Mesendoderm (in vitro differentiated cells): ENCODE data around the gene TFDP2.

Experiments used
- DNase-seq: peaks from one replicate; pipeline ENCODE4 v3.0.0; 2013
- H2AK5ac ChIP-seq: 2 replicates; pipeline ENCODE4 v1.6.1; 2013; ENCODE audit warnings: low read length, inconsistent platforms
- H2BK120ac ChIP-seq: 2 replicates; pipeline ENCODE4 v1.6.1; 2013; ENCODE audit warnings: low read depth, mild to moderate bottlenecking, low read length, moderate library complexity, mixed read lengths
- H2BK15ac ChIP-seq: replicated peaks from 2 replicates; pipeline ENCODE4 v1.6.1; 2013; ENCODE audit warnings: low read depth, mild to moderate bottlenecking, moderate library complexity
- H2BK5ac ChIP-seq: 2 replicates; pipeline ENCODE4 v1.6.1; 2013; ENCODE audit warnings: low read length, inconsistent platforms
- H3K18ac ChIP-seq: 2 replicates; pipeline ENCODE4 v1.6.1; 2013; ENCODE audit warnings: mild to moderate bottlenecking, low read length, mixed read lengths
- H3K23ac ChIP-seq: one replicate; pipeline ENCODE4 v1.6.1; 2013; ENCODE audit warnings: low read length
- H3K27ac ChIP-seq: 2 replicates; pipeline ENCODE4 v1.5.1; 2013; ENCODE audit warnings: low read depth, mild to moderate bottlenecking, inconsistent platforms, low read length, moderate library complexity
- H3K27me3 ChIP-seq: 2 replicates; pipeline ENCODE4 v1.6.1; 2013; ENCODE audit warnings: low read length, control low read depth, mild to moderate bottlenecking, inconsistent platforms; ENCODE audit not compliant: insufficient read depth, poor library complexity
- H3K36me3 ChIP-seq: 2 replicates; pipeline ENCODE4 v1.6.1; 2013; ENCODE audit warnings: low read length, inconsistent platforms; ENCODE audit not compliant: control insufficient read depth, insufficient read depth
- H3K4ac ChIP-seq: one replicate; pipeline ENCODE4 v1.6.1; 2013; ENCODE audit warnings: low read depth, mild to moderate bottlenecking, low read length, moderate library complexity
- H3K4me1 ChIP-seq: 2 replicates; pipeline ENCODE4 v1.6.1; 2013; ENCODE audit warnings: low read depth, low read length, inconsistent platforms; ENCODE audit not compliant: control insufficient read depth
- H3K4me2 ChIP-seq: 2 replicates; pipeline ENCODE4 v1.6.1; 2013; ENCODE audit warnings: low read length
- H3K4me3 ChIP-seq: 2 replicates; pipeline ENCODE4 v1.5.1; 2013; ENCODE audit warnings: mild to moderate bottlenecking, low read length
- H3K56ac ChIP-seq: one replicate; pipeline ENCODE4 v1.6.1; 2013; ENCODE audit warnings: low read length
- H3K79me1 ChIP-seq: 2 replicates; pipeline ENCODE4 v1.6.1; 2013; ENCODE audit warnings: low read length, inconsistent platforms
- H3K79me2 ChIP-seq: 2 replicates; pipeline ENCODE4 v1.6.1; 2013; ENCODE audit warnings: mild to moderate bottlenecking, low read length; ENCODE audit not compliant: control insufficient read depth, insufficient read depth
- H3K9ac ChIP-seq: 2 replicates; pipeline ENCODE4 v1.6.1; 2013; ENCODE audit warnings: low read length, inconsistent platforms
- H4K5ac ChIP-seq: one replicate; pipeline ENCODE4 v1.6.1; 2013; ENCODE audit warnings: low read length
- H4K8ac ChIP-seq: one replicate; pipeline ENCODE4 v1.6.1; 2013; ENCODE audit warnings: low read depth, mild to moderate bottlenecking, control low read depth, low read length, moderate library complexity
- WGBS: extraction: QIAGEN DNeasy Blood & Tissue Kit; methylation state at CpG from one replicate; pipeline ENCODE4 v1.1.7; 2013; ENCODE audit warnings: low lambda C conversion rate, missing lambda C conversion rate; ENCODE audit not compliant: insufficient coverage; ENCODE audit errors: extremely low coverage; 5-methylcytosine and 5-hydroxymethylcytosine counted together

Gene TFDP2

DNA sequence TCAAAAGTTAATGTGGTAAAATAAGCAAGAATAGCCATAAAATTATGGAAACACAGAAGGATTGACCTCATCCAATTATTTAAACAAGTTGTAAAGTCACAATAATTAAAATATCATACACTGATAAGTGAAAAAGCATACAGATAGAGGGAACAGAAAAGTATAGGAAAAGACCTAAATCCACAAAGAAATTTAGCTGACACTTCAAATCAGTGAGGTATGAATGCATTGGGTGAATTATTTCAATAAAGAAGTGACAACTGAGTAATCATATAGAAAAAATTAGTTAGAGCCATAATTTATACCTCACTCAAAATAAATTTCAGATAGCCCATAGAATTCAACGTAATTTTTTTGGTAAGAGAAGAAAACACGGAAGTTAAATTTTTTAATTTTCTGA is 25.1 kb downstream of the TFDP2 start:
- Histone ChIP-seq H2BK15ac (no peak overlapping the region), H4K8ac (no peak overlapping the region), H3K4me1 (no peaks in the 10 kb centered on the region), H2AK5ac (no peak overlapping the region), H4K5ac (no peak overlapping the region), H3K79me2 (no peaks in the 10 kb centered on the region), H2BK5ac (no peak overlapping the region), H3K27me3 (no peaks in the 10 kb centered on the region), H3K79me1 (no peaks in the 10 kb centered on the region), H3K36me3 (no peaks in the 10 kb centered on the region), H3K18ac (no peak overlapping the region), H2BK120ac (no peak overlapping the region), H3K9ac (no peak overlapping the region), H3K56ac (no peak overlapping the region), H3K4ac (no peak overlapping the region), H3K4me2 (no peak overlapping the region), H3K27ac (no peak overlapping the region), H3K4me3 (no peak overlapping the region), H3K23ac (no peak overlapping the region)
- DNase-seq = no peak
- no CpG with 5 or more reads among the region's 2 CpGs for WGBS

- H3K23ac ChIP-seq = no peak overlapping the region
- no CpG with 5 or more reads among the region's 3 CpGs for WGBS
- H3K4ac ChIP-seq = no peak overlapping the region
Observed at GRCh38 chr3:142120707-142121106, 28.6 kb downstream of the TFDP2 start.

DNA sequence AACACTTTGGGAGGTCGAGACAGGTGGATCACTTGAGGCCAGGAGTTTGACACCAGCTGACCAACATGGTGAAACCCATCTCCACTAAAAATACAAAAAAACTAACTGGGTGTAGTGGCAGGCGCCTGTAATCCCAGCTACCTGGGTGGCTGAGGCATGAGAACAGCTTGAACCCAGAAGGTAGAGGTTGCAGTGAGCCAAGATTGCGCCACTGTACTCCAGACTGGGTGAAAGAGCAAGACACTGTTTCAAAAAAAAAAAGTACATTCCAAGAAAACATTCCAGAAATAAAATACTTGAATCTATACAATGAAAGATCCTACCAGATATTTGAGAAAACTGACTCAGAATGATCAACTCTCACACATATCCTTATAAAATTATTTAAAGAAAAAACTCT is 30.4 kb downstream of the TFDP2 start:
- no peak overlapping the region for H2BK15ac ChIP-seq
- H3K36me3 ChIP-seq = no peaks in the 10 kb centered on the region
- H3K18ac ChIP-seq = no peak overlapping the region
- no peak overlapping the region for H4K8ac ChIP-seq
- H2BK120ac ChIP-seq = no peak overlapping the region
- H3K79me2 ChIP-seq = no peaks in the 10 kb centered on the region
- no peaks in the 10 kb centered on the region for H3K4me1 ChIP-seq
- H3K27ac ChIP-seq = no peak overlapping the region
- H3K4me2 ChIP-seq = no peak overlapping the region
- no peaks in the 10 kb centered on the region for H3K27me3 ChIP-seq
- no peak overlapping the region for H3K9ac ChIP-seq
- no peak overlapping the region for H2BK5ac ChIP-seq
- no peak overlapping the region for H2AK5ac ChIP-seq
- no peak overlapping the region for H4K5ac ChIP-seq
- H3K4ac ChIP-seq = no peak overlapping the region
- no peak for DNase-seq
- no CpG with 5 or more reads among the region's 3 CpGs for WGBS
- H3K79me1 ChIP-seq = no peaks in the 10 kb centered on the region
- no peak overlapping the region for H3K23ac ChIP-seq
- no peak overlapping the region for H3K4me3 ChIP-seq
- H3K56ac ChIP-seq = no peak overlapping the region

More at GRCh38 chr3:142120707-142121106, 28.6 kb downstream of the TFDP2 start:
- H3K36me3 ChIP-seq = no peaks in the 10 kb centered on the region
- H2AK5ac ChIP-seq = no peak overlapping the region
- no peak overlapping the region for H2BK15ac ChIP-seq
- no peak overlapping the region for H4K8ac ChIP-seq
- no peak overlapping the region for H3K4me2 ChIP-seq
- H3K56ac ChIP-seq = no peak overlapping the region
- H3K79me1 ChIP-seq = no peaks in the 10 kb centered on the region
- H4K5ac ChIP-seq = no peak overlapping the region
- no peak overlapping the region for H3K4me3 ChIP-seq
- H3K27ac ChIP-seq = no peak overlapping the region
- H2BK5ac ChIP-seq = no peak overlapping the region
- H3K27me3 ChIP-seq = no peaks in the 10 kb centered on the region
- H2BK120ac ChIP-seq = no peak overlapping the region
- no peak for DNase-seq
- H3K9ac ChIP-seq = no peak overlapping the region
- H3K79me2 ChIP-seq = no peaks in the 10 kb centered on the region
- no peak overlapping the region for H3K18ac ChIP-seq
- no peaks in the 10 kb centered on the region for H3K4me1 ChIP-seq

GRCh38 chr3:142117056-142117851 is 32.1 kb downstream of the TFDP2 start:
- Histone ChIP-seq H3K9ac (no peak overlapping the region), H3K79me1 (no peaks in the 10 kb centered on the region), H4K5ac (no peak overlapping the region), H3K18ac (no peak overlapping the region), H4K8ac (no peak overlapping the region), H2BK15ac (no peak overlapping the region), H3K79me2 (no peaks in the 10 kb centered on the region), H3K4ac (no peak overlapping the region), H3K4me3 (no peak overlapping the region), H3K4me2 (no peak overlapping the region), H2BK120ac (no peak overlapping the region), H3K27ac (no peak overlapping the region), H3K23ac (no peak overlapping the region), H3K36me3 (no peaks in the 10 kb centered on the region), H2BK5ac (no peak overlapping the region), H3K56ac (no peak overlapping the region), H3K27me3 (no peaks in the 10 kb centered on the region), H2AK5ac (no peak overlapping the region), H3K4me1 (no peaks in the 10 kb centered on the region)
- WGBS = no CpG with 5 or more reads among the region's 8 CpGs
- DNase-seq = peak; percentile 22

- no peak overlapping the region for H3K18ac ChIP-seq
- no peak overlapping the region for H3K4me2 ChIP-seq
- no peak overlapping the region for H3K27ac ChIP-seq
- H4K8ac ChIP-seq = no peak overlapping the region
- H3K4me3 ChIP-seq = no peak overlapping the region
- no peaks in the 10 kb centered on the region for H3K27me3 ChIP-seq
- no peak overlapping the region for H2BK5ac ChIP-seq
- no peak overlapping the region for H2AK5ac ChIP-seq
- no peak overlapping the region for H3K56ac ChIP-seq
- H3K79me1 ChIP-seq = no peaks in the 10 kb centered on the region
- H2BK120ac ChIP-seq = no peak overlapping the region
- no peak for DNase-seq
- no peaks in the 10 kb centered on the region for H3K36me3 ChIP-seq
- H3K79me2 ChIP-seq = no peaks in the 10 kb centered on the region
- no CpG with 5 or more reads among the region's 4 CpGs for WGBS
- H3K4me1 ChIP-seq = no peaks in the 10 kb centered on the region
- no peak overlapping the region for H4K5ac ChIP-seq
- H3K23ac ChIP-seq = no peak overlapping the region
- no peak overlapping the region for H3K4ac ChIP-seq
- H2BK15ac ChIP-seq = no peak overlapping the region
- no peak overlapping the region for H3K9ac ChIP-seq
Observed at GRCh38 chr3:142115867-142116668, 33.3 kb downstream of the TFDP2 start.
